ENCODE data around the gene OSBPL6. TPM values are rescaled to one million over a fixed set of nuclear protein-coding genes. Genes with fewer than 3 reads are reported as not detected.
A peak's percentile ranks its signal among the peaks of the same experiment; 100 is the strongest.

Gene OSBPL6
- total and polyA plus RNA-seq, 3 donors from 2014 or later = 1.7 to 3.8 (median 2.6) TPM

DNA sequence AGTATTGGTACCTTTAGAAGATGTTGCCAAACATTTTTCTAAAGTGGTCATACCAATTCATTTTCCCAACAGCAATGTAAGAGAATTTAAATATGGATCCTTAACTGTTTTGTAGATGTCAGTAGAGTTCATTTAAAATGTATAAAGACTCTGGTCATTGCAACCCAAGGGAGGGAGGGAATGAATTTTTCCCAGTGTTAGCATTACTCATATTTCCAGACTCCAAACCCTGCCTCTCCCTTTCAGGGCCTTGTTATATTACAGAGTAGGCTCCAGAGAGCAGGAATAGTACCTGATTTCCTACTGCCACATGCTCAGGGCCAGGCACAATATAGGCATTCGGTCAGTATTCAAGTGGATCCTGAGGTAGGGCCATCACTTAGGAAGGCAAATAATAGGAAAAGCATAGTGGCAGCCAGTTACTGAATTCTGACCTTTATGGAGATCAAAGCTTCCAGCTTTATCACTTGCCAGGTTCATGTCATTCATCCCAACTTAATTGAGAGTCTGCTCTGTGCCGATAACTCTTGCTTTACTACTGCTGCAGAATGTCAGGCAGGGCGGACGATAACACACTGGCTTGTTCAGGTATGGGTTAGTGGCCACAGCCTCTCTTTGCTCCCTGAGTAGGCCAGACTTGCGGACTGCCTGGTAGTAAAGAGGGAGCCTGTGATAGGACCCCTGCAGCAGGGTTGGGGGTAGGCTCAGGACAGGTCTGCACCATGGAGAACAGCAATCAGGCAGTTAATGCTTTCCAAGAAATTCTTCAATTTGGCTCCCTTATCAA lies 75.3 kb downstream of the OSBPL6 start:
- Histone ChIP-seq H3K27ac (no peak overlapping the region), H3K4me3 (no peak overlapping the region), H3K4me1 (no peaks in the 10 kb centered on the region), H3K36me3 (ENCODE audit: low read depth, missing control alignments) (no peaks in the 10 kb centered on the region), H3K27me3 (no peaks in the 10 kb centered on the region), H3K9me3 (no peaks in the 10 kb centered on the region)
- WGBS, 2 donors = 93 to 98% methylated on average over 5 of the region's 5 CpGs
- TF ChIP-seq, protein P1, sequence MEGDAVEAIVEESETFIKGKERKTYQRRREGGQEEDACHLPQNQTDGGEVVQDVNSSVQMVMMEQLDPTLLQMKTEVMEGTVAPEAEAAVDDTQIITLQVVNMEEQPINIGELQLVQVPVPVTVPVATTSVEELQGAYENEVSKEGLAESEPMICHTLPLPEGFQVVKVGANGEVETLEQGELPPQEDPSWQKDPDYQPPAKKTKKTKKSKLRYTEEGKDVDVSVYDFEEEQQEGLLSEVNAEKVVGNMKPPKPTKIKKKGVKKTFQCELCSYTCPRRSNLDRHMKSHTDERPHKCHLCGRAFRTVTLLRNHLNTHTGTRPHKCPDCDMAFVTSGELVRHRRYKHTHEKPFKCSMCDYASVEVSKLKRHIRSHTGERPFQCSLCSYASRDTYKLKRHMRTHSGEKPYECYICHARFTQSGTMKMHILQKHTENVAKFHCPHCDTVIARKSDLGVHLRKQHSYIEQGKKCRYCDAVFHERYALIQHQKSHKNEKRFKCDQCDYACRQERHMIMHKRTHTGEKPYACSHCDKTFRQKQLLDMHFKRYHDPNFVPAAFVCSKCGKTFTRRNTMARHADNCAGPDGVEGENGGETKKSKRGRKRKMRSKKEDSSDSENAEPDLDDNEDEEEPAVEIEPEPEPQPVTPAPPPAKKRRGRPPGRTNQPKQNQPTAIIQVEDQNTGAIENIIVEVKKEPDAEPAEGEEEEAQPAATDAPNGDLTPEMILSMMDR (IDR thresholded peaks at IDR 0.05) = no peak
- no peak for TF ChIP-seq POLR2A (IDR thresholded peaks at IDR 0.05)
- DNase-seq = no peak
- intact Hi-C loops (cut with DNase I; ENCODE audit: low total_unique reads) = no loop called here

DNA sequence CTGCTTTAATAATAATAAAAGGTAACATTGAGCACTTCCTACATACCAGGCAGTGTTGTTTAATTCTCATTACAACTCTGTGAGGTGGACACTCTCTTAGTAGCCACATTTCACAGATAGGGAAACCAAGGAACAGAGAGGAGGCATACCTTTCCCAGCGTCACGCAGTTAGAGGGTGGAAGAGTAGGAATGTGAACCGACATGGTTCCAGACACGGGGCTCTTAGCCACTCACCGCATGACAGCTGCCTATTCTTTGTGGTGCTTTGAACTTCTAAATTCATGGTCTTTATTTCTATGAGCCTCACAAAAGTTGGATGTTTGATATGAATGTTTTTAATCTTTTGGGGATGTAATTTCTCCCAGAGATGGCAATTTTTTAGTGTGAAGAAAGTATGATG lies 76.0 kb downstream of the OSBPL6 start:
- no peaks in the 10 kb centered on the region for H3K4me1 ChIP-seq
- intact Hi-C loops (cut with DNase I; ENCODE audit: low total_unique reads) = no loop called here

DNA sequence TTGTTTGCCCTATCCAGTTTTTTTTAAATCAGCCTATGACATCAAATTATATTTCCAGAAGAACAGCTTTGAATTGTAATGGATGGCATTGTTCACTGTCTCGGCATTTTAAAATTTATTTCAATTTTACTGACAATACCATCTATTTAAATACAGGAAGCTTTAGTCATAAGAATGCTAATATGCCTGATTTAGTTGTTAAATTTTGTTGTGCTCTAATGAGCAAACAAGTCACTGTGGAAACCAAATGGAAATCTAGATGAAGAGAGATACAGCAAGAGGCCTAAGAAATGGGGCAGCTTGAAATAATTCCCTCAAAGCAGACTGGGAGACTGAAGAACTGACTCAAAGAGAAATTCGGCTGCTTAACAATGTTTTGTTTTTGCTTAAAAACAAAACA lies 76.8 kb downstream of the OSBPL6 start:
- intact Hi-C loops (cut with DNase I; ENCODE audit: low total_unique reads) = no loop called here
- no peaks in the 10 kb centered on the region for H3K4me1 ChIP-seq
- no peak overlapping the region for H3K27ac ChIP-seq

More for the DNA sequence above, 76.0 kb downstream of the OSBPL6 start:
- Histone ChIP-seq H3K27ac (no peak overlapping the region), H3K4me3 (no peak overlapping the region), H3K36me3 (ENCODE audit: low read depth, missing control alignments) (no peaks in the 10 kb centered on the region), H3K9me3 (no peaks in the 10 kb centered on the region), H3K27me3 (no peaks in the 10 kb centered on the region)
- TF ChIP-seq, protein P1 (IDR thresholded peaks at IDR 0.05) = no peak
- no peak for TF ChIP-seq POLR2A (IDR thresholded peaks at IDR 0.05)
- WGBS, 2 donors = 91 to 92% methylated on average over 5 of the region's 5 CpGs
- DNase-seq = no peak

DNA sequence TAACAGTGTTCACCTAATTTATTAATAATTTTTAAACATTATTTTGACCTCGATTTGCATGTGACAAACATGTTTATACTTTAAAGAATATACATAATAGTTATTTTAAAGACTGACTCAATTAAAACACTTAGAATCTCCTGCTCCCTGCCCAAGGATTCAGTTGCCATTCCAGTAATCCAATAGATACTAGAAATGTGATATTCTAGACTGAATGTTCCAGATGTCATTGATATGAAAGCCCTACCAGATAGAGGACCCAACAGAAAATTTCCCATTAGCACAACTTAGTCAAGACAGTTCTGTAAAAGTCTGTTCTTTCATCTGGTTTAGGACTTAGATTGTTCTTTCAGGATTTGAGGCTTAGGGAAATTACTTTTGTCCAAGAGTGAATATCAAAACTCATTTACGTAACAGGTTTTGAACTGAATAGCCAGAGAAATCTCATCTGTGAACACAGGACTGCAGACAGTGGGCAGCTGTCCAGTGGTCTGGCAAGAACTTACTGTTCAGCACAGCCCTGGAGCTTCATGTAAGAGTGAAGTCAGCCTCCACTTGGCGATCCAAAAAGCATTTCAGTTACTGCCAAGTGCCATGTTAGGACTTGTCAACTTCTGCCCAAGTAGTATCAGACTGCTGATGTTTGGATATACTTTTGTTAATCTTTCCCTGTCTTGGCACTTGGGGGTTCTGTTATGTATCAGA lies 77.5 kb downstream of the OSBPL6 start:
- intact Hi-C loops (cut with DNase I; ENCODE audit: low total_unique reads) = no loop called here
- DNase-seq = peak; percentile 75
- WGBS, 2 donors = 44 to 50% methylated on average over 3 of the region's 3 CpGs
- TF ChIP-seq POLR2A (IDR thresholded peaks at IDR 0.05) = no peak
- TF ChIP-seq, protein P1 (IDR thresholded peaks at IDR 0.05) = no peak
- no peaks in the 10 kb centered on the region for H3K36me3 ChIP-seq (ENCODE audit: low read depth, missing control alignments)
- H3K27me3 ChIP-seq = no peaks in the 10 kb centered on the region
- no peaks in the 10 kb centered on the region for H3K9me3 ChIP-seq
- H3K27ac ChIP-seq = no peak overlapping the region
- H3K4me3 ChIP-seq = no peak overlapping the region
- H3K4me1 ChIP-seq = no peaks in the 10 kb centered on the region

More for the DNA sequence above, 76.8 kb downstream of the OSBPL6 start:
- 83 to 86% methylated on average over 2 of the region's 2 CpGs for WGBS, 2 donors
- H3K4me3 ChIP-seq = no peak overlapping the region
- no peaks in the 10 kb centered on the region for H3K36me3 ChIP-seq (ENCODE audit: low read depth, missing control alignments)
- TF ChIP-seq, protein P1 (IDR thresholded peaks at IDR 0.05) = no peak
- TF ChIP-seq POLR2A (IDR thresholded peaks at IDR 0.05) = no peak
- H3K27me3 ChIP-seq = no peaks in the 10 kb centered on the region
- no peak for DNase-seq
- H3K9me3 ChIP-seq = no peaks in the 10 kb centered on the region
